ENCODE results near the gene LIMS2.

Gene LIMS2

DNA sequence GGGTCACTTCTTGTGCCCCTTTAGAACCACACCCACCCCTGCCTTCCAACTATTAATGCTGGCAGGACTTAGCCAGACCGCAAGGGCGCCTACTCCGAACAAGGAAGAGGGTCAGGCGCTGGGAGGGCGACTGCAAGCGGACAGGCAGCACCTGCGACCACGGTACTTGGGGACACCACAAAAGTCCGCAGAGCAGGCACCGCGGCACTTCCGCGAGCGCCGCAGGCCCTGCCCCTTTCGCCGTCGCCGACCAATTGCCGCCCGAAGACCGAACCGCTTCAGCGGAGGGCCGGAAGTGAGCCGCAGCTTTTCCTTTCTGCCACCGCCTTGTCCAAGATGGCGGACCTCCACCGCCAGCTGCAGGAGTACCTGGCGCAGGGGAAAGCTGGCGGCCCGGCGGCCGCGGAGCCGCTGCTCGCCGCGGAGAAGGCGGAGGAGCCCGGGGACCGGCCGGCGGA is 25.9 kb upstream of the LIMS2 start, which contains the start of gene SFT2D3:
Gene SFT2D3 (plus strand): TSS at position 305 of the 458 bp plus-strand sequence. CDS start 32 bp downstream, at position 337.
- DNase-seq = peak; percentile 73 to 97 (median 83)

GRCh38 chr2:127700527-127701192 is 25.3 kb upstream of the LIMS2 start:
- DNase-seq = peak in 1 of 5 experiments; percentile 13

GRCh38 chr2:127698553-127699355 is 23.4 kb upstream of the LIMS2 start:
- DNase-seq = no peak

DNA sequence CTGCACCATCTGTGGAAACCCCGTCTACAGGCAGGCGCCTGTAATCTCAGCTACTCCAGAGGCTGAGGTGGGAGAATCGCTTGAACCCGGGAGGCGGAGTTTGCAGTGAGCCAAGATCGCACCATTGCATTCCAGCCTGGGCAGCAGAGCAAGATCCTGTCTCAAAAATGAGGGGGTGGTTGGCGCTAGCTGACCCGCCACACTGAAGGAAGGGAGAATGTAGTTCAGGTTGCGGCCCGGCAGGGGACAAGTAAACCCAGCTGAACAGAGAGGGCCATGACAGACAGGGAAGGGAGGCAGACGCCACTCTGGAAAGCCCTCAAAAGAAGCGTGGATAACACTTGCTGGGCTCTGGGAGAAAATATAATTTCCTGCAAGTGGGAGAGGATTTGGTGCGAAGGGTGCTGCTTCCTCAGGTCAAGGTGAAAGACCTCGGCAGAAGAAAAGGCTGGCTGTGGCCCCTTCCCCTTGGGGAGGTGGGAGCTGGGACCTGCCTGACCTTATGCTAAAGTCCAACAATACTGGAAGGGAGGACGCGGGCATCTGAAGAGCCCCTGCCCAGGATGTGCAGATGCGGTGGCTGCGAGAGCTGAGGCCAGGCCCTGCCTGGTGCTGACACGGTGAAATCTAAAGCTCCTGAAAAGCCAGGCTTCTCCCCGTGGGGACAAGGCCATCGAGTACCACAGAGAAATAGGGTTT is 22.3 kb upstream of the LIMS2 start:
- no peak for DNase-seq

GRCh38 chr2:127695491-127696472 is 20.5 kb upstream of the LIMS2 start:
- peak in 2 of 5 experiments; percentile 41 to 45 for DNase-seq

- DNase-seq = no peak
Measured at GRCh38 chr2:127694986-127695385, 19.7 kb upstream of the LIMS2 start.

- DNase-seq = no peak
Measured at GRCh38 chr2:127690696-127691095, 15.4 kb upstream of the LIMS2 start.

DNA sequence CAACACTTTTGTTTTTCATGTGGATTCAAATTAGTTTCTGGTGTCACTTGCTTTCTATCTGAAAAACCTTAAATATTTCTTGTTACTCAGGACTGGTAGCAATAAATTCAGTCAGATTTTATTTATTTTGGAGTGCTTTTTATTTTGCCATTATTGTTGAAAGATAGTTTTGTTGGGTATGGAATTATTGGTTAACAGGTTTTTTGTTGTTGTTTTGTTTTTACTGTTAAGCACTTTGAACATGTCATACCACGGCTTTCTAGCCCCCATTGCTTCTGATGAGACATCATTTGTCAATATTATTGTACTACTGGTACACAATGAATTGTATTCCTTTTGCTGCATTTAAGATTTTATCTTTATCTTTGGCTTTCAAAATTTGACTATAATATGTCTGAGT is 13.1 kb upstream of the LIMS2 start:
- DNase-seq = no peak

- no peak for DNase-seq
Measured at GRCh38 chr2:127685410-127686080, 10.2 kb upstream of the LIMS2 start.

GRCh38 chr2:127683757-127684156 is 8.4 kb upstream of the LIMS2 start:
- DNase-seq = no peak

DNA sequence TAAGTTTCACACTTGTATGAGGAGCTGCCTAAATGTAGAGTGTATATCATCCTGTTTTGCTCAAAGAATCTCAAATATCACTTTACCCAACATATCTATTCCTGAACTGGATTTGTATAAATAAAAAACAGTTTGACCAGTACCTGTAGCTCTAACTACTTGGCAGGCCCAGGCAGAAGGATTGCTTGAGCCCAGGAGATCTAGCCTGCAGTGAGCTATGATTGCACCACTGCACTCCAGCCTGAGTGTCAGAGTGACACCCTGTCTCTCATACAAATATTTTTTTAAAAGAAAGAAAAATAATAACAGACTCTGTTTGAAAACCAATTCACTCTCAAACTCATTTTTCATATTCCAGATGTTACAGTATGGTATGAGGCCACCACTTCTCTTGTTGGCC is 7.7 kb upstream of the LIMS2 start:
- DNase-seq = no peak

DNA sequence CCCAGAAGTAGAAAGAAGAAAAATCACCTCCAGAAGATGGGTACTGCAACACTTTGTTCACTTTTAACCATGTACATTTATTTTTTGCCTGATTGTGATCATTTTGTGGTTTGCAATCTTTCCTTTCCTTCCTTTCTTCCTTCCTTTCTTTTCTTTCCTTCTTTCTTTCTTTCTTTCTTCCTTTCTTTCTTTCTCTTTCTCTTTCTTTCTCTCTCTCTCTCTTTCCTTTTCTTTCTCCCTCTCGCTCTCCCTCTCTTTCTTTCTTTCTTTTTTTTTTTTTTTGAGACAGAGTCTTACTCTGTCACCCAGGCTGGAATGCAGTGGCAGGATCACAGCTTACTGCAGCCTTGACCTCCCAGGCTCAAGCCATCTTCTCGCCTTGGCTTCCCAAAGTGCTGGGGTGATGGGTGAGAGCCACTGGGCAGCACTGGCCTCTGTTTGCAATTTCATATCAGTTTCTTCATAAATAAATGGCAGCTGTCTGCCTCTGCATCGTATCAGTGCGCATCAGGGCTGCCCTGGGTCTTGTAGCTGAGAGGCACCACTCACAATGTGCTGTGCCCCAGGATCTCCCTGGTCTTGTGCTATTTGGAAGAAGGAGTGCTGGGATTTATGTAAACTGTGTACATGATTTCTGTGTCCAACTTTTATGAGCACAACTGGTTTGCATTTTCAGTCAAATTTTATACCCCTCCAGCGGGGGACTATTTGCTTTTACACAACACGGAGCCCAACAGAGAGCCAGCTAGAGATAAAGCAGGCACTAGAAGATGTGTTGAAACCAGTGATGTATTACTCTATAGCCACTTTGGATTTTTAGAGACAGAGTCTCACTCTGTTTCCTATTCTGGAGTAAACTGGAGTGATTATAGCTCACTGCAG is 6.9 kb upstream of the LIMS2 start:
- no peak for DNase-seq

GRCh38 chr2:127681288-127681804 is 6.0 kb upstream of the LIMS2 start:
- DNase-seq = no peak

GRCh38 chr2:127680706-127681287 is 5.5 kb upstream of the LIMS2 start:
- no peak for DNase-seq

DNA sequence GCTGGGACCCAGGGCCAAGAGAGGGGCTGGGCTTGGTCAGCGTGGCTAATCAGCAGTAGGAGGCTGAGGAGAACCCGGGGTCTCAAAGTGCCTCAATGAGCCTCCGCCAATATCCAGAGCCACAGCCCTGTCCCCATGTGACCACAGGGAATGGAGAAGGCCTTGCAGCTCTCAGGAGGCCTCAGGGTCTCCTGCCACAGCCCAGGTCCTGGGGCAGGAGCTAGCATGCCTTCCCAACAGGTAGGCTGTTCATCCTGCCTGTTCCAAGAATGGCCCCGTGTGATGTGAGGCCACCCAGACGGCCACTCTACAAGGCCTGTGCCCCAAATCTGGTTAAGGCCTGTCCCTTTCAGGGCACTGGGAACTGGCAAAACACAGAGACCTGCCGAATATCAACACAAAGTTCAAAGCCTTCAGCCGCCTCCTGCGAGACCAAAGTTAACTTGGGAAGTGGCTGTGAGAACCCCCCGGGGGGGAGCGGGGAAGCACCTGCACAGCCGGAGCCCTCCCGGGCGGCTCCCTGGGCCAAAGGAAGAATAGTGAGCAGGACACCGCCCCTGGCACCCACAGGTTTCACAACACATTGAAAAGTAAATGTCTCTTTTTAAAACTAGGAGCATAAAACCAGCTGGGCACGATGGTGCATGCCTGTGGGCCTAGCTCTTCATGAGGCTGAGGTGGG is 4.5 kb upstream of the LIMS2 start:
- no peak for DNase-seq

- no peak for DNase-seq
Measured at GRCh38 chr2:127678991-127679390, 3.7 kb upstream of the LIMS2 start.

DNA sequence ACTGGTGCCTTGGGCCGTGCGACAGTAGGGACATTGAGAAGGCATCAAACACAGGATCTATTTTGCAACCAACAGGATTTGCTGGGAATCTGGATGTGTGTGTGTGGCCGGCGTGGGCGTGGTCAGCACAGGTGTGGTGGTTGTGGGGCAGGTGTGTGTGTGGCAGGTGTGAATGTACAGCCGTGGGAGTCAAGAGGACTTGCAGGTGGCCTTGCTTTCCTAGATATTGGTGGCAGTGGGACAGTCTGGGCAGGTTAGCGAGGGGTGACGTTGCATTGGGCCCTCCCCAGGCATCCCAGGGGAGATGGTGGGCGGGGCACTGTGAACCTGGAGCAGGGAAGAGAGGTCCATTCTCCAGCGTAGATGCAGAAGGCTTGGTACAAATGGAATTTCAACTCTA is 3.2 kb upstream of the LIMS2 start:
- no peak for DNase-seq

- DNase-seq = no peak
Measured at GRCh38 chr2:127676906-127677305, 1.6 kb upstream of the LIMS2 start.
